Measurements from ENCODE around the gene SGCA.

Gene SGCA

GRCh38 chr17:50134206-50135110 lies 31.3 kb upstream of the SGCA start:
- peak; percentile 64 for DNase-seq (ENCODE audit: low spot score)

- DNase-seq (ENCODE audit: low spot score) = no peak
Observed at GRCh38 chr17:50135316-50136095, 30.3 kb upstream of the SGCA start.

- DNase-seq (ENCODE audit: low spot score) = no peak
Observed at GRCh38 chr17:50136096-50136687, 29.6 kb upstream of the SGCA start.

GRCh38 chr17:50137042-50137441 lies 28.8 kb upstream of the SGCA start:
- DNase-seq (ENCODE audit: low spot score) = no peak

GRCh38 chr17:50139185-50139783 lies 26.5 kb upstream of the SGCA start:
- no peak for DNase-seq (ENCODE audit: low spot score)

GRCh38 chr17:50139950-50140885 lies 25.6 kb upstream of the SGCA start:
- DNase-seq (ENCODE audit: low spot score) = peak; percentile 93

- DNase-seq (ENCODE audit: low spot score) = no peak
Observed at GRCh38 chr17:50141026-50141744, 24.6 kb upstream of the SGCA start.

GRCh38 chr17:50141745-50142110 lies 24.1 kb upstream of the SGCA start:
- no peak for DNase-seq (ENCODE audit: low spot score)

GRCh38 chr17:50143461-50144176 lies 22.2 kb upstream of the SGCA start:
- DNase-seq (ENCODE audit: low spot score) = no peak

GRCh38 chr17:50144355-50144754 lies 21.4 kb upstream of the SGCA start:
- no peak for DNase-seq (ENCODE audit: low spot score)

- no peak for DNase-seq (ENCODE audit: low spot score)
Observed at GRCh38 chr17:50144845-50145531, 20.8 kb upstream of the SGCA start.

GRCh38 chr17:50145532-50146229 lies 20.1 kb upstream of the SGCA start:
- DNase-seq (ENCODE audit: low spot score) = no peak

- DNase-seq (ENCODE audit: low spot score) = no peak
Observed at GRCh38 chr17:50146230-50146926, 19.4 kb upstream of the SGCA start.

- no peak for DNase-seq (ENCODE audit: low spot score)
Observed at GRCh38 chr17:50146927-50147665, 18.7 kb upstream of the SGCA start.

- DNase-seq (ENCODE audit: low spot score) = no peak
Observed at GRCh38 chr17:50147841-50148225, 18.0 kb upstream of the SGCA start.

GRCh38 chr17:50148226-50149090 lies 17.3 kb upstream of the SGCA start:
- DNase-seq (ENCODE audit: low spot score) = peak; percentile 67

GRCh38 chr17:50149091-50149416 lies 16.8 kb upstream of the SGCA start:
- DNase-seq (ENCODE audit: low spot score) = no peak

All from GM03348 (cell line).